Aorta (tissue), 5 donors: Measurements from ENCODE around the gene SMIM38. TPM values are rescaled to one million over a fixed set of nuclear protein-coding genes. Genes with fewer than 3 reads are reported as not detected.

Source experiments
- ATAC-seq: fragments of 200-7000 bp; cut with Tn5 transposase; one replicate; pipeline ENCODE4 v1.9.1; 2022; ENCODE audit warnings: moderate library complexity; ENCODE audit not compliant: low FRiP score
- DNase-seq, 2 donors: peaks; one replicate each; pipeline ENCODE4 v3.0.0-alpha.2; 2020
- H3K27ac ChIP-seq, 2 donors: one replicate each; pipeline ENCODE4 v1.5.1; 2013; ENCODE audit warnings: low read length in 2 of 2, mild to moderate bottlenecking in 2 of 2, moderate library complexity in 2 of 2, control low read depth in 1 of 2, inconsistent platforms in 1 of 2, low read depth in 1 of 2
- H3K27me3 ChIP-seq, 2 donors: one replicate each; pipeline ENCODE4 v1.6.1; 2013; ENCODE audit warnings: control low read depth in 1 of 2, low read length in 1 of 2, mild to moderate bottlenecking in 1 of 2, moderate library complexity in 1 of 2; ENCODE audit not compliant: insufficient read depth in 2 of 2, control insufficient read depth in 1 of 2
- H3K36me3 ChIP-seq, 2 donors: one replicate each; pipeline ENCODE4 v1.6.1; 2013; ENCODE audit warnings: control low read depth in 1 of 2, low read length in 1 of 2, mild to moderate bottlenecking in 1 of 2; ENCODE audit not compliant: insufficient read depth in 2 of 2, control insufficient read depth in 1 of 2
- H3K4me1 ChIP-seq, 2 donors: one replicate each; pipeline ENCODE4 v1.6.1; 2013; ENCODE audit warnings: low read length in 2 of 2, control low read depth in 1 of 2, mild to moderate bottlenecking in 1 of 2, moderate library complexity in 1 of 2; ENCODE audit not compliant: insufficient read depth in 2 of 2, control insufficient read depth in 1 of 2
- H3K4me3 ChIP-seq, 2 donors: one replicate each; pipeline ENCODE4 v1.5.1; 2013; ENCODE audit warnings: low read length in 2 of 2, control low read depth in 1 of 2, mild to moderate bottlenecking in 1 of 2
- H3K9me3 ChIP-seq: one replicate; pipeline ENCODE4 v1.6.1; 2013; ENCODE audit warnings: mild to moderate bottlenecking, low read length; ENCODE audit not compliant: control insufficient read depth
- WGBS, 2 donors: extraction: QIAGEN DNeasy Blood & Tissue Kit; methylation state at CpG; one replicate each; pipeline ENCODE4 v1.1.7; 2013; 5-methylcytosine and 5-hydroxymethylcytosine counted together
- intact Hi-C, 2 donors: fragments of 100-400 bp; cut with DNase I; formaldehyde crosslinking; loops; one replicate each; pipeline versions ENCODE4 v1.14.2 to v1.15.0; 2022
- polyA plus RNA-seq, 2 donors: library from polyadenylated mRNA; stranded (reverse); fragments of 200-250 nt; gene quantifications; one replicate each; pipeline ENCODE4 v1.2.3, GENCODE V29; 2013
- total RNA-seq, 2 donors: library from RNA; stranded (reverse); fragmentation: NEBNext Ultra II Directional; extraction: Animal tissue kit (Norgen Biotek cat#: 25700); gene quantifications; one replicate each; pipeline ENCODE4 v1.2.1, GENCODE V29; 2021
- donor health status: healthy with polysubstance abuse.
- donor health status: Bipolar disorder and iron deficiency.
- donor health status: DM: no; HTN: no; CAD: no.
- donor health status: DM: no; HTN: no; CAD: no.
- donor health status: DM: yes; HTN: yes; CAD: no.

SMIM38 gene
- total and polyA plus RNA-seq, 4 donors = 0.56 to 2.8 (median 1.6) TPM; not detected in 1

DNA sequence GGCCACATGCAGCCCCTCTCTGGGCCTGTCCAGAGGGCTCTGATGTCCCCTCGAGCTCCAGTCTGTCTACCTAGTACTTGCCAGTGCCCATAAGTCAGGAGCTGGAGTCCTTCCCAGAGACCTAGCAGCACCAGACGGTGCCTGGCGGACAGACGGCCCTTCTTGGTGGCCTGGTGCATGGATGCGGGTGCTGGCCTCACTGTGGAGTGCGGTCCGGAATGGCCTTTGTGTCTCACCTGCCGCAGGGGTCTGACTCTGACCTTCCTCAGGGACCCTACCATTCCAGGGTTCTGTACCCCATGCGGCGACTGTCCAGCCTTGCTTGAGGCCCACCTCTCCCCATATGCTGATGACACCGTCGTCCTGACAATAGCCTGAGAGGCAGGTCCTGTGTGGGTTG, 29.4 kb upstream of the SMIM38 start:
- intact Hi-C loops = loop anchor here in 1 of 2 donors (2.0 kb wide), 1 partner anchor 169 kb away; the partner anchor contains the start of gene MYEOV
- peak overlapping the region in 1 of 2 donors; percentile 55 for H3K27ac ChIP-seq
- 58 to 59% methylated on average over 12 of the region's 12 CpGs for whole genome bisulfite sequencing, 2 donors

GRCh38 chr11:69127081-69127850, 28.5 kb upstream of the SMIM38 start:
- Histone ChIP-seq H3K27me3 (no peaks in the 10 kb centered on the region), H3K27ac (peak overlapping the region; percentile 2 to 55), H3K4me1 (peaks cover 0 to 2% of the 10 kb centered on the region in 2 donors), H3K36me3 (no peaks in the 10 kb centered on the region), H3K4me3 (no peak overlapping the region), H3K9me3 (no peaks in the 10 kb centered on the region)
- ATAC-seq = no peak
- intact Hi-C loops = loop anchor here in 1 of 2 donors (2.0 kb wide), 1 partner anchor 168 kb away; the partner anchor contains the start of gene MYEOV
- 19 to 22% methylated on average over 25 to 26 of the region's 26 CpGs for WGBS, 2 donors
- peak; percentile 77 to 84 for DNase-seq

More for the DNA sequence above, 29.4 kb upstream of the SMIM38 start:
- Histone ChIP-seq H3K4me3 (no peak overlapping the region), H3K36me3 (no peaks in the 10 kb centered on the region), H3K9me3 (no peaks in the 10 kb centered on the region), H3K4me1 (peaks cover 0 to 2% of the 10 kb centered on the region in 2 donors), H3K27me3 (no peaks in the 10 kb centered on the region)
- ATAC-seq (no peak), DNase-seq (no peak)

DNA sequence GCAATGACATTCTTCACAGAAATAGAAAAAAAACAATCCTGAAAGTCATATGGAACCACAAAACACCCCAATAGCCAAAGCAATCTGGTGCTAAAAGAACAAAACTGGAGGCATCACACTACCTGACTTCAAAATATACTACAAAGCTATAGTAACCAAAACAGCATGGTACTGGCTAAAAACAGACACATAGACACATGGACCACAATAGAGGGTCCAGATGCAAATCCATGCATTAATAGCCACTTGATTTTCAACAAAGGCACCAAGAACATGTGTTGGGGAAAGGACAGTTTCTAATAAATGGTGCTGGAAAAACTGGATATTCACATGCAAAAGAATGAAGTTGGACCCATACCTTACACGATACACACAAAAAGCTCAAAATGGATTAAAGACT, 27.9 kb upstream of the SMIM38 start:
- 14 to 24% methylated on average over 1 of the region's 1 CpG for WGBS, 2 donors
- Histone ChIP-seq H3K9me3 (no peaks in the 10 kb centered on the region), H3K4me1 (peaks cover 0 to 2% of the 10 kb centered on the region in 2 donors), H3K27ac (no peak overlapping the region), H3K27me3 (no peaks in the 10 kb centered on the region), H3K36me3 (no peaks in the 10 kb centered on the region), H3K4me3 (no peak overlapping the region)
- intact Hi-C loops = loop anchor here in 1 of 2 donors (2.0 kb wide), 1 partner anchor 167 kb away; the partner anchor contains the start of gene MYEOV
- DNase-seq (no peak), ATAC-seq (no peak)

DNA sequence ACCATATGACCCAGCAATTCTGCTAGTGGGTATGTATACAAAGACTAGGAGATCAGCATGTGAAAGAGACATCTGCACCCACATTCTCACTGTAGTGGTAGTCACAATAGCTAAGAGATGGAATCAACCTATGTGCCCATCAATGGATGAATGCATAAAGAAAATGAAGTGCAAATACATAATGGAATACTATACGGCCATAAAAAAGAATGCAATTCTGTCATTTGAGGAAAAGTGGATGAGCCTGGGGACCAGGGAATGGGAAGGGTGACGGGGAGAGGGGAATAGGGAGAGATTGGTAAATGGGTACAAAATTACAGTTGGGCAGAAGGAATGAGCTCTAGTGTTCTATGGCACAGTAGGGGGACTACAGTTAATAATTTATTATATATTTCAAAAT, 26.7 kb upstream of the SMIM38 start:
- no peak for DNase-seq
- Histone ChIP-seq H3K36me3 (no peaks in the 10 kb centered on the region), H3K4me1 (peaks cover 0 to 2% of the 10 kb centered on the region in 2 donors), H3K27me3 (no peaks in the 10 kb centered on the region), H3K27ac (no peak overlapping the region), H3K9me3 (no peaks in the 10 kb centered on the region), H3K4me3 (no peak overlapping the region)
- whole genome bisulfite sequencing, 2 donors = 96 to 99% methylated on average over 2 of the region's 2 CpGs
- intact Hi-C loops = no loop called here
- no peak for ATAC-seq

- Histone ChIP-seq H3K36me3 (no peaks in the 10 kb centered on the region), H3K9me3 (no peaks in the 10 kb centered on the region), H3K27me3 (no peaks in the 10 kb centered on the region), H3K4me1 (peaks cover 0 to 2% of the 10 kb centered on the region in 2 donors), H3K4me3 (no peak overlapping the region), H3K27ac (no peak overlapping the region)
- intact Hi-C loops = loop anchor here in 1 of 2 donors (10.0 kb wide), 1 partner anchor 115 kb away; no protein-coding TSS in a partner anchor
- no peak for DNase-seq
- WGBS, 2 donors = 95% methylated on average over 7 of the region's 7 CpGs
- no peak for ATAC-seq
Measured at GRCh38 chr11:69129647-69130046, 26.1 kb upstream of the SMIM38 start.

DNA sequence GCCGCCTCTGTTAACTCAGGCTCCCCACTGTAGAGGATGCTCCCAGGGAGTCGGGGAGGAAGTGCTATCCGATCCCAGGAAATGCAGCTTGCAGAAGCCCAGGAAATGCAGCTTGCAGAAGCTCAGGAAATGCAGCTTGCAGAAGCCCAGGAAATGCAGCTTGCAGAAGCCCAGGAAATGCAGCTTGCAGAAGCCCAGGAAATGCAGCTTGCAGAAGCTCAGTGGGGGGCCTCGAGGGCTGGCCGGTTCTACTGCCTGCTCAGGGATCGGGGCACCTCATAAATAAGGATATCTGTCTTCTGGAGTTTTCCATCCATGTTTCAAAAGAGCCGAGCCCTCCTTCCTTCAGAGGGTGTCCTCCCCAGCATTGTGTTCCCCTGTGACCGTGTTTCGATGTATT, 25.1 kb upstream of the SMIM38 start:
- Histone ChIP-seq H3K4me3 (no peak overlapping the region), H3K4me1 (peaks cover 0 to 2% of the 10 kb centered on the region in 2 donors), H3K27ac (peak overlapping the region; percentile 8 to 77), H3K27me3 (no peaks in the 10 kb centered on the region), H3K36me3 (no peaks in the 10 kb centered on the region), H3K9me3 (no peaks in the 10 kb centered on the region)
- intact Hi-C loops = loop anchor here in 1 of 2 donors (10.0 kb wide), 1 partner anchor 114 kb away; no protein-coding TSS in a partner anchor
- DNase-seq (no peak), ATAC-seq (no peak)
- 51 to 55% methylated on average over 9 of the region's 9 CpGs for WGBS, 2 donors

GRCh38 chr11:69131121-69131566, 24.6 kb upstream of the SMIM38 start:
- Histone ChIP-seq H3K9me3 (no peaks in the 10 kb centered on the region), H3K36me3 (no peaks in the 10 kb centered on the region), H3K4me1 (peaks cover 0 to 2% of the 10 kb centered on the region in 2 donors), H3K4me3 (no peak overlapping the region), H3K27ac (peak overlapping the region; percentile 8 to 77), H3K27me3 (no peaks in the 10 kb centered on the region)
- intact Hi-C loops = loop anchor here in 1 of 2 donors (10.0 kb wide), 1 partner anchor 114 kb away; no protein-coding TSS in a partner anchor
- ATAC-seq (peak; percentile 62), DNase-seq (peak; percentile 85)
- 3 to 8% methylated on average over 11 of the region's 11 CpGs for WGBS, 2 donors

GRCh38 chr11:69131644-69132300, 24.0 kb upstream of the SMIM38 start:
- ATAC-seq (peak; percentile 57), DNase-seq (peak in 1 of 2 donors; percentile 70)
- Histone ChIP-seq H3K4me1 (peaks cover 0 to 2% of the 10 kb centered on the region in 2 donors), H3K27me3 (no peaks in the 10 kb centered on the region), H3K27ac (peak overlapping the region in 1 of 2 donors; percentile 39), H3K9me3 (no peaks in the 10 kb centered on the region), H3K36me3 (no peaks in the 10 kb centered on the region), H3K4me3 (no peak overlapping the region)
- 54 to 55% methylated on average over 15 of the region's 15 CpGs for WGBS, 2 donors
- intact Hi-C loops = loop anchor here in 1 of 2 donors (10.0 kb wide), 1 partner anchor 113 kb away; no protein-coding TSS in a partner anchor
